ENCODE results near the gene REXO5. TPM values are rescaled to one million over a fixed set of nuclear protein-coding genes. Genes with fewer than 3 reads are reported as not detected.

Gene REXO5
- total and polyA plus RNA-seq, 2 of the 13 experiments (the other 11 are each of a cell fraction or from before 2014, with no cell fraction given): 5.9 to 13.1 TPM

DNA sequence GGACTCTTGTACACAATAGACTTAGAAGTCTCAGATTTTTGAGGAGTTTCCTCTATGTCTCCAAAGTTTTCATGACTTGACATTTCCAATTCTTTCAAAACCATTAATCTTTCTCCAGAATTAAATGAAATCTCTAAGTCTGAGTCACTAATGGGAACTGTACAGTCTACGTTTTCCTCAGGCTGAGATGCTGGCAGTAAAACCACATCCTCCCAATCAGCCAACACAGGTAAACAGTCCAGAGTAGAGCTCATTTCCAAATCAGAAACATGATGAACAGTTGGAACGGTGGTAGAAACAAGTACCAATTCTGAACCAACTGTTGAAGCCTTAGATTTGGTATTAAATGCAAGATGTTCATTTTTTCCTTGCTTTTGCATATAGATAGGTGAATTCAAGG, 8.0 kb upstream of the REXO5 start (continued):
- TF ChIP-seq, protein P1, sequence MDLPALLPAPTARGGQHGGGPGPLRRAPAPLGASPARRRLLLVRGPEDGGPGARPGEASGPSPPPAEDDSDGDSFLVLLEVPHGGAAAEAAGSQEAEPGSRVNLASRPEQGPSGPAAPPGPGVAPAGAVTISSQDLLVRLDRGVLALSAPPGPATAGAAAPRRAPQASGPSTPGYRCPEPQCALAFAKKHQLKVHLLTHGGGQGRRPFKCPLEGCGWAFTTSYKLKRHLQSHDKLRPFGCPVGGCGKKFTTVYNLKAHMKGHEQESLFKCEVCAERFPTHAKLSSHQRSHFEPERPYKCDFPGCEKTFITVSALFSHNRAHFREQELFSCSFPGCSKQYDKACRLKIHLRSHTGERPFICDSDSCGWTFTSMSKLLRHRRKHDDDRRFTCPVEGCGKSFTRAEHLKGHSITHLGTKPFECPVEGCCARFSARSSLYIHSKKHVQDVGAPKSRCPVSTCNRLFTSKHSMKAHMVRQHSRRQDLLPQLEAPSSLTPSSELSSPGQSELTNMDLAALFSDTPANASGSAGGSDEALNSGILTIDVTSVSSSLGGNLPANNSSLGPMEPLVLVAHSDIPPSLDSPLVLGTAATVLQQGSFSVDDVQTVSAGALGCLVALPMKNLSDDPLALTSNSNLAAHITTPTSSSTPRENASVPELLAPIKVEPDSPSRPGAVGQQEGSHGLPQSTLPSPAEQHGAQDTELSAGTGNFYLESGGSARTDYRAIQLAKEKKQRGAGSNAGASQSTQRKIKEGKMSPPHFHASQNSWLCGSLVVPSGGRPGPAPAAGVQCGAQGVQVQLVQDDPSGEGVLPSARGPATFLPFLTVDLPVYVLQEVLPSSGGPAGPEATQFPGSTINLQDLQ (CRISPR knock-in tag; IDR thresholded peaks at IDR 0.05): no peak
- TF ChIP-seq, protein P2, sequence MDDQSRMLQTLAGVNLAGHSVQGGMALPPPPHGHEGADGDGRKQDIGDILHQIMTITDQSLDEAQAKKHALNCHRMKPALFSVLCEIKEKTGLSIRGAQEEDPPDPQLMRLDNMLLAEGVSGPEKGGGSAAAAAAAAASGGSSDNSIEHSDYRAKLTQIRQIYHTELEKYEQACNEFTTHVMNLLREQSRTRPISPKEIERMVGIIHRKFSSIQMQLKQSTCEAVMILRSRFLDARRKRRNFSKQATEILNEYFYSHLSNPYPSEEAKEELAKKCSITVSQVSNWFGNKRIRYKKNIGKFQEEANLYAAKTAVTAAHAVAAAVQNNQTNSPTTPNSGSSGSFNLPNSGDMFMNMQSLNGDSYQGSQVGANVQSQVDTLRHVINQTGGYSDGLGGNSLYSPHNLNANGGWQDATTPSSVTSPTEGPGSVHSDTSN (CRISPR knock-in tag; IDR thresholded peaks at IDR 0.05; ENCODE audit: borderline replicate concordance): no peak
- TF ChIP-seq RFX3 (CRISPR knock-in tag; IDR thresholded peaks at IDR 0.05): no peak
- no peak for TF ChIP-seq SP140L (CRISPR knock-in tag; IDR thresholded peaks at IDR 0.05; ENCODE audit: borderline replicate concordance)
- TF ChIP-seq, protein P3, sequence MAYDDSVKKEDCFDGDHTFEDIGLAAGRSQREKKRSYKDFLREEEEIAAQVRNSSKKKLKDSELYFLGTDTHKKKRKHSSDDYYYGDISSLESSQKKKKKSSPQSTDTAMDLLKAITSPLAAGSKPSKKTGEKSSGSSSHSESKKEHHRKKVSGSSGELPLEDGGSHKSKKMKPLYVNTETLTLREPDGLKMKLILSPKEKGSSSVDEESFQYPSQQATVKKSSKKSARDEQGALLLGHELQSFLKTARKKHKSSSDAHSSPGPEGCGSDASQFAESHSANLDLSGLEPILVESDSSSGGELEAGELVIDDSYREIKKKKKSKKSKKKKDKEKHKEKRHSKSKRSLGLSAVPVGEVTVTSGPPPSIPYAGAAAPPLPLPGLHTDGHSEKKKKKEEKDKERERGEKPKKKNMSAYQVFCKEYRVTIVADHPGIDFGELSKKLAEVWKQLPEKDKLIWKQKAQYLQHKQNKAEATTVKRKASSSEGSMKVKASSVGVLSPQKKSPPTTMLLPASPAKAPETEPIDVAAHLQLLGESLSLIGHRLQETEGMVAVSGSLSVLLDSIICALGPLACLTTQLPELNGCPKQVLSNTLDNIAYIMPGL (CRISPR knock-in tag; IDR thresholded peaks at IDR 0.05; ENCODE audit: borderline replicate concordance in 1 of 2, low read depth in 1 of 2): no peak
- TF ChIP-seq ETV5 (CRISPR knock-in tag; IDR thresholded peaks at IDR 0.05; ENCODE audit: borderline replicate concordance): no peak
- TF ChIP-seq ZFP41 (CRISPR knock-in tag; IDR thresholded peaks at IDR 0.05; ENCODE audit: borderline replicate concordance): no peak

Data from HepG2 (cell line).